IMR-90 (cell line): Measurements from ENCODE around the gene TECPR2. TPM values are rescaled to one million over a fixed set of nuclear protein-coding genes. Genes with fewer than 3 reads are reported as not detected.
A peak's percentile ranks its signal among the peaks of the same experiment; 100 is the strongest.

Experiments used
- ATAC-seq: fragments of 200-7000 bp; cut with Tn5 transposase; 2 replicates; pipeline ENCODE4 v1.9.1; 2020; ENCODE audit warnings: low read depth, mild to moderate bottlenecking, moderate library complexity
- BruUV-seq: library from RNA; stranded (reverse); fragments of 400-500 nt; replicated peaks from 2 replicates; lab custom pipeline; 2021; lab: Mats Ljungman, UMichigan
- CTCF ChIA-PET: fragments of 300-600 bp; formaldehyde crosslinking; extraction: SDS; loops from one replicate; lab custom pipeline; 2021; ENCODE audit warnings: antibody characterized with exemption; lab: Yijun Ruan, JAX
- POLR2A ChIA-PET: fragments of 300-600 bp; sonication (Branson Sonifier 250); formaldehyde crosslinking; loops from one replicate; lab custom pipeline; 2022; ENCODE audit warnings: antibody characterized with exemption; ENCODE audit not compliant: unreplicated experiment; lab: Charles Lee
- DNase-seq: peaks from one replicate; pipeline ENCODE4 v3.0.0; 2013
- H2AFZ ChIP-seq: replicated peaks from 2 replicates; pipeline ENCODE3; 2013; ENCODE audit warnings: low read length, mild to moderate bottlenecking; ENCODE audit not compliant: poor library complexity
- H2AK5ac ChIP-seq: 2 replicates; pipeline ENCODE4 v1.6.1; 2013; ENCODE audit warnings: low read depth, low read length, inconsistent platforms
- H2AK9ac ChIP-seq: replicated peaks from 2 replicates; pipeline ENCODE3; 2013; ENCODE audit warnings: mild to moderate bottlenecking, low read depth, low read length, moderate library complexity; ENCODE audit not compliant: poor library complexity
- H2BK120ac ChIP-seq: 2 replicates; pipeline ENCODE4 v1.6.1; 2013; ENCODE audit warnings: low read depth, low read length, inconsistent platforms
- H2BK15ac ChIP-seq: 3 replicates; pipeline ENCODE4 v1.6.1; 2013; ENCODE audit warnings: low read depth, low read length, inconsistent platforms
- H2BK20ac ChIP-seq: 2 replicates; pipeline ENCODE4 v1.6.1; 2013; ENCODE audit warnings: low read depth, mild to moderate bottlenecking, inconsistent platforms, low read length, moderate library complexity
- H2BK5ac ChIP-seq: 2 replicates; pipeline ENCODE4 v1.6.1; 2013; ENCODE audit warnings: mild to moderate bottlenecking, low read depth, low read length, inconsistent platforms; ENCODE audit not compliant: poor library complexity, severe bottlenecking
- H3K14ac ChIP-seq: replicated peaks from 2 replicates; pipeline ENCODE4 v1.6.1; 2013; ENCODE audit warnings: low read depth, low read length, inconsistent platforms
- H3K18ac ChIP-seq: 2 replicates; pipeline ENCODE4 v1.6.1; 2013; ENCODE audit warnings: low read depth, low read length, control low read depth
- H3K23ac ChIP-seq: 2 replicates; pipeline ENCODE4 v1.6.1; 2013; ENCODE audit warnings: low read depth, low read length, inconsistent platforms
- H3K27ac ChIP-seq: 2 replicates; pipeline ENCODE4 v1.5.1; 2013; ENCODE audit warnings: mild to moderate bottlenecking, control low read depth, low read length; ENCODE audit not compliant: insufficient read depth
- H3K27me3 ChIP-seq: 2 replicates; pipeline ENCODE4 v1.6.1; 2013; ENCODE audit warnings: low read length; ENCODE audit not compliant: control insufficient read depth, insufficient read depth
- H3K36me3 ChIP-seq: 2 replicates; pipeline ENCODE4 v1.6.1; 2013; ENCODE audit warnings: low read length, mixed read lengths; ENCODE audit not compliant: control insufficient read depth, insufficient read depth
- H3K4ac ChIP-seq: 2 replicates; pipeline ENCODE4 v1.6.1; 2013; ENCODE audit warnings: low read depth, low read length, inconsistent platforms
- H3K4me1 ChIP-seq: 2 replicates; pipeline ENCODE4 v1.6.1; 2013; ENCODE audit warnings: low read length, mixed read lengths; ENCODE audit not compliant: control insufficient read depth, insufficient read depth
- H3K4me2 ChIP-seq: 2 replicates; pipeline ENCODE4 v1.6.1; 2013; ENCODE audit warnings: low read depth, mild to moderate bottlenecking, control low read depth, low read length, moderate library complexity
- H3K4me3 ChIP-seq: 2 replicates; pipeline ENCODE4 v1.5.1; 2013; ENCODE audit warnings: low read depth, mild to moderate bottlenecking, control low read depth, low read length, moderate library complexity; ENCODE audit not compliant: insufficient read depth
- H3K56ac ChIP-seq: 2 replicates; pipeline ENCODE4 v1.6.1; 2013; ENCODE audit warnings: low read length, inconsistent platforms; ENCODE audit not compliant: insufficient read depth; ENCODE audit errors: extremely low read depth
- H3K79me1 ChIP-seq, 2 experiments: 2 replicates each; pipeline ENCODE4 v1.6.1; 2013; ENCODE audit warnings: low read length in 2 of 2, inconsistent platforms in 1 of 2, low read depth in 1 of 2
- H3K9ac ChIP-seq: 2 replicates; pipeline ENCODE4 v1.6.1; 2013; ENCODE audit warnings: low read depth, low read length, control low read depth
- H3K9me1 ChIP-seq: 2 replicates; pipeline ENCODE4 v1.6.1; 2013; ENCODE audit warnings: low read length, inconsistent platforms; ENCODE audit not compliant: insufficient read depth
- H3K9me3 ChIP-seq: 2 replicates; pipeline ENCODE4 v1.6.1; 2013; ENCODE audit warnings: low read length; ENCODE audit not compliant: control insufficient read depth, insufficient read depth
- H4K20me1 ChIP-seq: 2 replicates; pipeline ENCODE4 v1.6.1; 2013; ENCODE audit warnings: low read length, inconsistent platforms; ENCODE audit not compliant: insufficient read depth
- H4K5ac ChIP-seq: 2 replicates; pipeline ENCODE4 v1.6.1; 2013; ENCODE audit warnings: mild to moderate bottlenecking, low read depth, low read length, control low read depth
- H4K8ac ChIP-seq, 2 experiments: 2 replicates each; pipeline ENCODE4 v1.6.1; 2013; ENCODE audit warnings: low read depth in 2 of 2, low read length in 2 of 2, control low read depth in 1 of 2, inconsistent platforms in 1 of 2
- H4K91ac ChIP-seq: 2 replicates; pipeline ENCODE4 v1.6.1; 2013; ENCODE audit warnings: low read depth, low read length, inconsistent platforms; ENCODE audit not compliant: insufficient read depth
- BHLHE40 ChIP-seq: fragments of 150-350 bp; IDR thresholded peaks from 2 replicates; pipeline ENCODE4 v1.6.1; 2016; ENCODE audit warnings: mild to moderate bottlenecking, low read depth, low read length
- CEBPB ChIP-seq: IDR thresholded peaks from 2 replicates; pipeline ENCODE4 v1.6.1; 2012; ENCODE audit warnings: low read depth, low read length, improper control_type of control experiment
- CHD1 ChIP-seq: IDR thresholded peaks from 2 replicates; pipeline ENCODE4 v1.6.1; 2012; ENCODE audit warnings: low read depth, low read length, improper control_type of control experiment
- CTCF ChIP-seq: conservative IDR thresholded peaks from 2 replicates; pipeline ENCODE4 v1.5.1; 2012; ENCODE audit warnings: mild to moderate bottlenecking, low read depth, low read length, improper control_type of control experiment
- ELK1 ChIP-seq: fragments of 150-350 bp; IDR thresholded peaks from 2 replicates; pipeline ENCODE4 v1.6.1; 2016; ENCODE audit warnings: low read depth, mild to moderate bottlenecking, low read length, moderate library complexity, borderline replicate concordance
- FOS ChIP-seq: fragments of 150-350 bp; IDR thresholded peaks from 2 replicates; pipeline ENCODE4 v1.6.1; 2016; ENCODE audit warnings: low read depth, low read length
- MAFK ChIP-seq: IDR thresholded peaks from 2 replicates; pipeline ENCODE4 v1.6.1; 2012; ENCODE audit warnings: low read depth, low read length, improper control_type of control experiment
- MAZ ChIP-seq: IDR thresholded peaks from 2 replicates; pipeline ENCODE4 v1.6.1; 2012; ENCODE audit warnings: low read depth, mild to moderate bottlenecking, low read length, improper control_type of control experiment, moderate library complexity, borderline replicate concordance
- MXI1 ChIP-seq: IDR thresholded peaks from 2 replicates; pipeline ENCODE4 v1.6.1; 2012; ENCODE audit warnings: low read depth, mild to moderate bottlenecking, low read length, moderate library complexity, borderline replicate concordance
- NFE2L2 ChIP-seq: fragments of 150-350 bp; IDR thresholded peaks from 2 replicates; pipeline ENCODE4 v1.6.1; 2016; ENCODE audit warnings: low read depth, mild to moderate bottlenecking, low read length
- POLR2A ChIP-seq: IDR thresholded peaks from 2 replicates; pipeline ENCODE4 v1.6.1; 2012; ENCODE audit warnings: mild to moderate bottlenecking, low read depth, low read length
- RAD21 ChIP-seq: IDR thresholded peaks from 2 replicates; pipeline ENCODE4 v1.6.1; 2012; ENCODE audit warnings: low read length, improper control_type of control experiment
- RCOR1 ChIP-seq: IDR thresholded peaks from 2 replicates; pipeline ENCODE4 v1.6.1; 2012; ENCODE audit warnings: mild to moderate bottlenecking, low read length, improper control_type of control experiment; ENCODE audit not compliant: insufficient replicate concordance
- RFX5 ChIP-seq: IDR thresholded peaks from 2 replicates; pipeline ENCODE4 v1.8.0; 2012; ENCODE audit warnings: low read depth, mild to moderate bottlenecking, low read length, moderate library complexity
- SMC3 ChIP-seq: fragments of 150-350 bp; IDR thresholded peaks from 2 replicates; pipeline ENCODE4 v1.6.1; 2016; ENCODE audit warnings: low read depth, mild to moderate bottlenecking, antibody characterized with exemption, low read length, moderate library complexity
- USF2 ChIP-seq: fragments of 150-350 bp; IDR thresholded peaks from 2 replicates; pipeline ENCODE4 v1.6.1; 2017; ENCODE audit warnings: mild to moderate bottlenecking, antibody characterized with exemption, low read length, low read depth
- WGBS, 2 experiments: methylation state at CpG; one replicate each; pipeline versions ENCODE4 v1.1.5 to v1.1.7; 2013; ENCODE audit warnings: missing lambda C conversion rate in 2 of 2; ENCODE audit not compliant: insufficient read length in 1 of 2; ENCODE audit errors: extremely low coverage in 2 of 2; 5-methylcytosine and 5-hydroxymethylcytosine counted together
- dilution Hi-C: fragments of 300-500 bp; cut with HindIII; formaldehyde crosslinking; loops from one replicate; pipeline ENCODE4 v1.14.3; 2018; ENCODE audit warnings: low sequenced_read_pairs; ENCODE audit not compliant: unreplicated experiment
- in situ Hi-C: fragments of 300-500 bp; cut with MboI; formaldehyde crosslinking; loops from 3 replicates; pipeline ENCODE4 v1.14.3; 2019; ENCODE audit warnings: low sequenced_read_pairs, inconsistent platforms, mixed read lengths
- intact Hi-C: fragments of 100-400 bp; cut with micrococcal nuclease; formaldehyde crosslinking; loops from 2 replicates; pipeline ENCODE4 v1.10.0; 2022
- polyA plus RNA-seq, 3 experiments: library from polyadenylated mRNA; depleted of rRNA; stranded (reverse); fragments of >200 nt; gene quantifications; 2 replicates each; pipeline ENCODE4 v1.2.3, GENCODE V29; 2012; ENCODE audit warnings: low replicate concordance in 1 of 3
- total RNA-seq: library from RNA; depleted of rRNA; stranded (reverse); fragments of >200 nt; gene quantifications from 2 replicates; pipeline ENCODE4 v1.2.3, GENCODE V29; 2012

Gene TECPR2
- total and polyA plus RNA-seq, 2 of the 4 experiments (the other 2 are of a cell fraction), result 9.5 to 11.7 TPM

- no peak overlapping the region for H3K18ac ChIP-seq
- no peak overlapping the region for H3K4ac ChIP-seq
- no peak overlapping the region for H4K8ac ChIP-seq
- BruUV-seq, result no TSS peak
- no peak for TF ChIP-seq CTCF
- no peak for TF ChIP-seq SMC3
- TF ChIP-seq RFX5, result no peak
- no peak for TF ChIP-seq NFE2L2
- no peak for TF ChIP-seq MAFK
- no peak for TF ChIP-seq RCOR1
- TF ChIP-seq CEBPB, result no peak
- TF ChIP-seq MXI1, result no peak
- TF ChIP-seq POLR2A, result no peak
- no peak for TF ChIP-seq ELK1
- TF ChIP-seq MAZ, result no peak
- no peak for TF ChIP-seq BHLHE40
- TF ChIP-seq RAD21, result no peak
- TF ChIP-seq CHD1, result no peak
- no peak for TF ChIP-seq FOS
- TF ChIP-seq USF2, result no peak
- H2AFZ ChIP-seq, result peak overlapping the region; percentile 81
- no peak overlapping the region for H3K4me2 ChIP-seq
- H2BK5ac ChIP-seq, result no peak overlapping the region
- POLR2A ChIA-PET, result no interaction called here
- CTCF ChIA-PET, result no interaction called here
- no peak overlapping the region; the same call in 1 of the 2 replicates for H4K5ac ChIP-seq
- H3K79me1 ChIP-seq, result no peaks in the 10 kb centered on the region
- no peak overlapping the region for H3K23ac ChIP-seq
- H2AK9ac ChIP-seq, result peak overlapping the region; percentile 5
- H2BK20ac ChIP-seq, result no peak overlapping the region
- H3K27me3 ChIP-seq, result peaks cover 18% of the 10 kb centered on the region
- H2AK5ac ChIP-seq, result no peak overlapping the region
- no peaks in the 10 kb centered on the region; the same call in 1 of the 2 replicates for H3K9me1 ChIP-seq
- dilution Hi-C loops (no loop called here), intact Hi-C loops (no loop called here), in situ Hi-C loops (no loop called here)
- H2BK15ac ChIP-seq, result no peak overlapping the region
- DNase-seq (no peak), ATAC-seq (no peak)
- H3K4me3 ChIP-seq, result no peak overlapping the region
- no peak overlapping the region for H3K14ac ChIP-seq
- no peaks in the 10 kb centered on the region for H3K36me3 ChIP-seq
- 0 out of 2 replicates have a peak, but pooled peaks cover 2% of the 10 kb centered on the region for H3K9me3 ChIP-seq
- H3K27ac ChIP-seq, result no peak overlapping the region
- no peak overlapping the region for H3K56ac ChIP-seq
- no peak overlapping the region for H3K9ac ChIP-seq
- peaks cover 7% of the 10 kb centered on the region; the same call in 1 of the 2 replicates for H3K4me1 ChIP-seq
- H4K20me1 ChIP-seq, result no peaks in the 10 kb centered on the region
- H4K91ac ChIP-seq, result no peak overlapping the region
- 38% methylated on average over 16 of the region's 66 CpGs; no CpG with 5 or more reads in 1 of the 2 experiments for WGBS, 2 experiments
- H2BK120ac ChIP-seq, result no peak overlapping the region
Observed at GRCh38 chr14:102544747-102545460, 182.2 kb downstream of the TECPR2 start.
